Measurements from ENCODE around the gene COG4. TPM values are rescaled to one million over a fixed set of nuclear protein-coding genes. Genes with fewer than 3 reads are reported as not detected.

COG4 gene
- total RNA-seq, 2 donors from 2014 or later, result 54.8 to 84.7 TPM

DNA sequence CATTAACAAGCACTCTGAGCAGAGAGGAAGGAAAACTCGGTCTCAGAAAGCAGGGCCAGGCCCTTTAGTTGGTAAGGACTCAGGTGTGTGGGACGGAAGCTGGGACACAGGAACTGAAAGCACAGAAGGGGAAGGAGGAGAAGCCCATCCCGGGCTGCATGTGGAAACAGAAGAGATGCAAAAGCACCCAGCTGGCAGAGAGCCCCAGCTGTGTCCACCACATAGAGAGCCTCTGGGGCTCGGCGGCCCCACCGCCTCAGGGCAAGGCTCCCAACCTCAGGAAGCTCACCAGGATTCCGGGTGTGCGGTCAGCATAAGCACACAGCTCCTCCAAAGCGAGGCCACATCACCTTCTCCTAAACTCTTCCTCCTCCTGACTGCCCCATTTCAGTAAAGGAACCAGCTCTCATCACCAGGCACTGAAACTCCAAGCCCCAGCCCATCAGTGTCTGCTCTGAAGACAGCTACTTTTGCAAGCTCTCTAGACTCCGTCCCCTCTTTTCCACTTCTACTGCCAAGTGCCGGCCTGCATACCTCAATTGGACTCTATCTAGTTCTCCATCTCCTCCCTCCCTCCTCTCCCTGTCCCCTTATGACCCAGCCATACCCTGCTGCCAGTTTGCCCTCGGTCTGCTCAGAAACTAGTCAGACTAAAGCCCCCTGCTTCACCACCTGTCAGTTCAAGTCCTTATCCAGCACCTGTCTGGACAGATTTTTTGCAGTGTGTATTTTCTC, 90.5 kb downstream of the COG4 start:
- Histone ChIP-seq H3K9me3 (no peaks in the 10 kb centered on the region), H3K4me3 (no peak overlapping the region), H3K4me1 (peaks cover 25% of the 10 kb centered on the region), H3K27ac (peak overlapping the region; percentile 23), H3K27me3 (no peaks in the 10 kb centered on the region), H3K9ac (ENCODE audit: low read depth in 2 of 2, low read length in 2 of 2) (no peak overlapping the region), H3K36me3 (no peaks in the 10 kb centered on the region)
- DNase-seq, result no peak
- TF ChIP-seq, protein P1, sequence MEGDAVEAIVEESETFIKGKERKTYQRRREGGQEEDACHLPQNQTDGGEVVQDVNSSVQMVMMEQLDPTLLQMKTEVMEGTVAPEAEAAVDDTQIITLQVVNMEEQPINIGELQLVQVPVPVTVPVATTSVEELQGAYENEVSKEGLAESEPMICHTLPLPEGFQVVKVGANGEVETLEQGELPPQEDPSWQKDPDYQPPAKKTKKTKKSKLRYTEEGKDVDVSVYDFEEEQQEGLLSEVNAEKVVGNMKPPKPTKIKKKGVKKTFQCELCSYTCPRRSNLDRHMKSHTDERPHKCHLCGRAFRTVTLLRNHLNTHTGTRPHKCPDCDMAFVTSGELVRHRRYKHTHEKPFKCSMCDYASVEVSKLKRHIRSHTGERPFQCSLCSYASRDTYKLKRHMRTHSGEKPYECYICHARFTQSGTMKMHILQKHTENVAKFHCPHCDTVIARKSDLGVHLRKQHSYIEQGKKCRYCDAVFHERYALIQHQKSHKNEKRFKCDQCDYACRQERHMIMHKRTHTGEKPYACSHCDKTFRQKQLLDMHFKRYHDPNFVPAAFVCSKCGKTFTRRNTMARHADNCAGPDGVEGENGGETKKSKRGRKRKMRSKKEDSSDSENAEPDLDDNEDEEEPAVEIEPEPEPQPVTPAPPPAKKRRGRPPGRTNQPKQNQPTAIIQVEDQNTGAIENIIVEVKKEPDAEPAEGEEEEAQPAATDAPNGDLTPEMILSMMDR (IDR thresholded peaks at IDR 0.05), result no peak
- intact Hi-C loops (cut with DNase I), result no loop called here

DNA sequence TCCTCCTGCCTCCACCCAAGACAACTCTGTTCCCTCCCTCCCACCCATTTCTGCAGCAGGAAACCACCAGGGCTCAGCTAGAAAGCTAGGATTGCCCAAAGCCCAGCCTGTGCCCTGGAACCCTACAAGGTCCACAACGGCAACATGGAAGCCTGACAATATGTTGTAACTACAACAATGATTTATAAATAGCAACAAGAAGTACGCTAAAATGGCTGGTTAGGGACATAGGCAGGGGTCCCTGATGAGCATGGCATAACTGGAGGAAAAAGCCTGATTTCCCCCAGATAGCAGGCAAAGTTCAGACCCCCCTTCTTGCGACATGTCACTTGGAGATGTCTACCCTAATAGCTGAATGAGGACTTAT, 91.0 kb downstream of the COG4 start:
- Histone ChIP-seq H3K4me1 (peaks cover 31% of the 10 kb centered on the region), H3K27me3 (no peaks in the 10 kb centered on the region), H3K27ac (peak overlapping the region; percentile 23), H3K9me3 (no peaks in the 10 kb centered on the region), H3K36me3 (no peaks in the 10 kb centered on the region), H3K4me3 (no peak overlapping the region), H3K9ac (ENCODE audit: low read depth in 2 of 2, low read length in 2 of 2) (no peak overlapping the region)
- no peak for DNase-seq
- intact Hi-C loops (cut with DNase I), result no loop called here
- TF ChIP-seq, protein P1 (IDR thresholded peaks at IDR 0.05), result no peak

GRCh38 chr16:70430667-70431536, 92.5 kb downstream of the COG4 start:
- H3K9me3 ChIP-seq, result no peaks in the 10 kb centered on the region
- intact Hi-C loops (cut with DNase I), result no loop called here
- peak overlapping the region; percentile 8 to 39 for H3K9ac ChIP-seq (ENCODE audit: low read depth in 2 of 2, low read length in 2 of 2)
- DNase-seq, result no peak
- no peak overlapping the region for H3K4me3 ChIP-seq
- no peaks in the 10 kb centered on the region for H3K27me3 ChIP-seq
- TF ChIP-seq, protein P1 (IDR thresholded peaks at IDR 0.05), result no peak
- H3K4me1 ChIP-seq, result peaks cover 32% of the 10 kb centered on the region
- H3K36me3 ChIP-seq, result no peaks in the 10 kb centered on the region
- H3K27ac ChIP-seq, result peak overlapping the region; percentile 54

Other genes starting within 250 kb of the COG4 start
- 10 to 100 TPM; 45.3 to 97.8 TPM for gene AARS1, start 234.0 kb downstream of the COG4 start, total RNA-seq
- 10 to 100 TPM; 22.3 to 25.6 TPM for gene DDX19B, start 224.4 kb downstream of the COG4 start, total RNA-seq
- 10 to 100 TPM; 16.7 to 25.9 TPM for gene DDX19A, start 176.7 kb downstream of the COG4 start, total RNA-seq
- 1 to 10 TPM; 6.9 to 8.1 TPM for gene ST3GAL2, start 84.5 kb downstream of the COG4 start, total RNA-seq
- 10 to 100 TPM; 31.3 to 38.8 TPM for gene FCSK, start 69.0 kb downstream of the COG4 start, total RNA-seq
- 100 to 1,000 TPM; 182 to 369 TPM for gene SF3B3, start 262 bp upstream of the COG4 start, total RNA-seq
- gene IL34, start 123.0 kb upstream of the COG4 start, total RNA-seq, result 1 to 10 TPM; 1.1 to 2.8 TPM
- 10 to 100 TPM; 15.5 to 25.3 TPM for gene MTSS2, start 162.5 kb upstream of the COG4 start, total RNA-seq

Measured in colonic mucosa (tissue), 4 donors.